OCI-LY7 (cell line): ENCODE data around the gene USP22.

Experiments used
- EZH2phosphoT487 ChIP-seq: fragments of 200-600 bp; sonication (generic); IDR thresholded peaks from 2 replicates; pipeline ENCODE4 v1.6.1; 2018; ENCODE audit warnings: low read depth, borderline replicate concordance, mild to moderate bottlenecking, mixed run types, antibody characterized with exemption, low read length, moderate library complexity, mixed read lengths
- TF ChIP-seq, protein P1 (sequence below): fragments of 200-600 bp; sonication (generic); conservative IDR thresholded peaks from 2 replicates; pipeline ENCODE4 v1.5.1; 2014; ENCODE audit warnings: mild to moderate bottlenecking, antibody characterized with exemption, low read length, moderate library complexity, mixed read lengths

DNA sequence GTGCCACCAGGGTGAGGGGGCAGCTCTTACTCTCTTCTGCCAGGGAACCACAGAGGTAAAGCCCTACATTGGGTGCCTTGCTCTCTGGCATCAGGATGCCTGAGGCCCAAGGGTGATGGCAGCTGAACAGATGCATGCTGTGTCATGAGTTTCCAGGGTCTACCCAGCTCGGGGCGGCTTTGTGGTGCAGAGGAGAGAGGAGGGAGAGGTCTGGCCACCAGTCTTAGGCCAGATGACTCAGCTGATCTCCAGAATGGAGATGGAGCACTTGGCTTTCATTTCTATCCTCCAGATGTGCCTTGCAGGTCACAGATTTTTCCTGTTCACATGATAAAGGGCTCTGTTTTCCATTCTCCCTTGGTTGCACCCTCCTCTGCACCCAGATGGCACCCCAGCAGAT, 23.6 kb upstream of the USP22 start:
- TF ChIP-seq, protein P1, sequence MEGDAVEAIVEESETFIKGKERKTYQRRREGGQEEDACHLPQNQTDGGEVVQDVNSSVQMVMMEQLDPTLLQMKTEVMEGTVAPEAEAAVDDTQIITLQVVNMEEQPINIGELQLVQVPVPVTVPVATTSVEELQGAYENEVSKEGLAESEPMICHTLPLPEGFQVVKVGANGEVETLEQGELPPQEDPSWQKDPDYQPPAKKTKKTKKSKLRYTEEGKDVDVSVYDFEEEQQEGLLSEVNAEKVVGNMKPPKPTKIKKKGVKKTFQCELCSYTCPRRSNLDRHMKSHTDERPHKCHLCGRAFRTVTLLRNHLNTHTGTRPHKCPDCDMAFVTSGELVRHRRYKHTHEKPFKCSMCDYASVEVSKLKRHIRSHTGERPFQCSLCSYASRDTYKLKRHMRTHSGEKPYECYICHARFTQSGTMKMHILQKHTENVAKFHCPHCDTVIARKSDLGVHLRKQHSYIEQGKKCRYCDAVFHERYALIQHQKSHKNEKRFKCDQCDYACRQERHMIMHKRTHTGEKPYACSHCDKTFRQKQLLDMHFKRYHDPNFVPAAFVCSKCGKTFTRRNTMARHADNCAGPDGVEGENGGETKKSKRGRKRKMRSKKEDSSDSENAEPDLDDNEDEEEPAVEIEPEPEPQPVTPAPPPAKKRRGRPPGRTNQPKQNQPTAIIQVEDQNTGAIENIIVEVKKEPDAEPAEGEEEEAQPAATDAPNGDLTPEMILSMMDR = no peak
- no peak for TF ChIP-seq EZH2phosphoT487
